Duodenal mucosa (tissue), 2 donors: ENCODE measurements around the gene FAM89A.

Experiments
- H3K27ac ChIP-seq: one replicate; pipeline ENCODE4 v1.7.0; 2013; ENCODE audit warnings: low read depth, low read length
- H3K27me3 ChIP-seq, 2 donors: one replicate each; pipeline ENCODE4 v1.7.0; 2013; ENCODE audit warnings: low read length in 2 of 2, control low read depth in 1 of 2; ENCODE audit not compliant: insufficient read depth in 2 of 2, control insufficient read depth in 1 of 2
- H3K36me3 ChIP-seq, 2 donors: one replicate each; pipeline ENCODE4 v1.7.0; 2013; ENCODE audit warnings: low read length in 2 of 2, control low read depth in 1 of 2; ENCODE audit not compliant: insufficient read depth in 2 of 2, control insufficient read depth in 1 of 2
- H3K4me1 ChIP-seq, 2 donors: one replicate each; pipeline ENCODE4 v1.7.0; 2013; ENCODE audit warnings: low read length in 2 of 2, control low read depth in 1 of 2; ENCODE audit not compliant: insufficient read depth in 2 of 2, control insufficient read depth in 1 of 2
- H3K4me3 ChIP-seq, 2 donors: one replicate each; pipeline ENCODE4 v1.7.0; 2013; ENCODE audit warnings: low read length in 2 of 2, low read depth in 1 of 2
- H3K9ac ChIP-seq, 2 donors: one replicate each; pipeline ENCODE4 v1.7.0; 2013; ENCODE audit warnings: low read length in 2 of 2, low read depth in 1 of 2
- H3K9me3 ChIP-seq, 2 donors: one replicate each; pipeline ENCODE4 v1.7.0; 2013; ENCODE audit warnings: low read length in 2 of 2, control low read depth in 1 of 2; ENCODE audit not compliant: control insufficient read depth in 1 of 2

Gene FAM89A

GRCh38 chr1:231072041-231072440 is 32.0 kb upstream of the FAM89A start:
- no peaks in the 10 kb centered on the region for H3K4me1 ChIP-seq
- H3K4me3 ChIP-seq: no peak overlapping the region
- no peaks in the 10 kb centered on the region for H3K9me3 ChIP-seq
- H3K9ac ChIP-seq: no peak overlapping the region
- no peak overlapping the region for H3K27ac ChIP-seq
- H3K27me3 ChIP-seq: no peaks in the 10 kb centered on the region
- no peaks in the 10 kb centered on the region for H3K36me3 ChIP-seq

DNA sequence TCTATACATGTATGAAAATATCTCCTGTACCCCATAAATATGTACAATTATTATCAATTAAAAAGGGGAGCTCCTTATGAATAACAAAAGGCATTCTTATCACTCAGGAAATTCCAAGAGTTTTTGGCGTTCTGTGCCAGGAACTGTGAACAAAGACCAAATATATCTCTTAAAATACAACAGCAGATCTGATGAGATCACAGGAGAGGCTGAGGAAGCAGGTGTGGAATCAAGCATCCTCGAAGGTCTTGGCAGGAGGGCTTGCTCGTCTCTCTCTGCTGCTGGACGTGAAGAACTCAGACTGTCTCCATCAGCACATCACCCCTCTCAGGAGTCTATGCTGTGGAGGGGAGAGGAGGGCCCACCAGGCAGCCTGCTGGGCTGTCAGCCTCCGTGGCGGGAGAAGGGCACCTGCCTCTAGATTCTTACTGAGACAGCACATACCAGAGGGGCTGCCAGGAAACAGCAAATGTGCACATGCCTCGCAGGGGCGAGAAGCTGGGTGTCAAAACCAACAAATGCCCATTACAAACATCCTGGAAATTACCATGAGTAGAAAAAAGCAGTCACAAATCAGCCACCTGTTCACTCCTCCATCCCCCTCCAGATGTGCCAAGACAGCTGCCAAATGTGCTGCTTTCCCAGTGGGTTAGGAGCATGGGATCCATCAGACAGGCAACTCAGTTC is 30.8 kb upstream of the FAM89A start:
- no peaks in the 10 kb centered on the region for H3K9me3 ChIP-seq
- no peak overlapping the region for H3K4me3 ChIP-seq
- H3K27me3 ChIP-seq: no peaks in the 10 kb centered on the region
- no peak overlapping the region for H3K27ac ChIP-seq
- no peaks in the 10 kb centered on the region for H3K4me1 ChIP-seq
- no peak overlapping the region for H3K9ac ChIP-seq
- H3K36me3 ChIP-seq: no peaks in the 10 kb centered on the region

DNA sequence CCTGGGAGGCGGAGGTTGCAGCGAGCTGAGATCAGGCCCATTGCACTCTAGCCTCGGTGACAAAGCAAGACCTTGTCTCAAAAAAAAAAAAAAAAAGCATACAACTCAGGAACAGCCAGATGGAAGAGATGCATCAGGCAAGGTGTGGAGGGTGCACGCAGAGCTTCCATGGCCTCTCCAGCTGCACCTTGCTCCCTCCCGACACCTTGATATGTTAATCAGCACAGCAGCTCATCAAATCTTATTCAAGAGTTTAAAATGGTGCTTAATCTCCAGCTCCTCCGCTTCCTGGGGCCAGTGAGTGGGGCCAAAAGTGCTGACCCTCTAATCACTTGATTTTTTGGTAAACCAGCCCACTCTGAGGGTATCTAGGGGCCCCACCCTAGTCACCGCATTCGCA is 29.3 kb upstream of the FAM89A start:
- Histone ChIP-seq H3K27ac (no peak overlapping the region), H3K9me3 (no peaks in the 10 kb centered on the region), H3K36me3 (no peaks in the 10 kb centered on the region), H3K4me1 (peaks cover 0 to 3% of the 10 kb centered on the region in 2 donors), H3K27me3 (no peaks in the 10 kb centered on the region), H3K4me3 (no peak overlapping the region), H3K9ac (no peak overlapping the region)

DNA sequence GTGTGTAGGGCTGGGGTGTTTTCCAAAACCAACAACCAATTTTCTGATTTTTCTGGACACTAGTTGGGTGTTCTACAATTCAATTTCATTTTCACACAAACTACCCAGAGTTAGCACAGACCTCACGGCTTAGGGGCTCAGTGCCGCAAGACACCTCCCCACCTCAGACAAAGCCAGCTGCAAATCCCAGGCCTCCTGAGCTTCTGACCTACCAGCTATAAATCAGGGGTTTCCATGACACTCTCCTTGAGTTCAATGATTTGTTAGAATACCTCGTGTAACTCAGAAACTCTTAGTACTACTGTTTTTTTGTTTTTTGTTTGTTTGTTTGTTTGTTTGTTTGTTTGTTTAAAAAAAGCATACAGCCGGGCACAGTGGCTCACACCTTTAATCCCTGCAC is 28.7 kb upstream of the FAM89A start:
- H3K9me3 ChIP-seq: no peaks in the 10 kb centered on the region
- no peaks in the 10 kb centered on the region for H3K27me3 ChIP-seq
- H3K4me3 ChIP-seq: no peak overlapping the region
- no peak overlapping the region for H3K27ac ChIP-seq
- H3K9ac ChIP-seq: no peak overlapping the region
- H3K36me3 ChIP-seq: no peaks in the 10 kb centered on the region
- peaks cover 0 to 3% of the 10 kb centered on the region in 2 donors for H3K4me1 ChIP-seq

DNA sequence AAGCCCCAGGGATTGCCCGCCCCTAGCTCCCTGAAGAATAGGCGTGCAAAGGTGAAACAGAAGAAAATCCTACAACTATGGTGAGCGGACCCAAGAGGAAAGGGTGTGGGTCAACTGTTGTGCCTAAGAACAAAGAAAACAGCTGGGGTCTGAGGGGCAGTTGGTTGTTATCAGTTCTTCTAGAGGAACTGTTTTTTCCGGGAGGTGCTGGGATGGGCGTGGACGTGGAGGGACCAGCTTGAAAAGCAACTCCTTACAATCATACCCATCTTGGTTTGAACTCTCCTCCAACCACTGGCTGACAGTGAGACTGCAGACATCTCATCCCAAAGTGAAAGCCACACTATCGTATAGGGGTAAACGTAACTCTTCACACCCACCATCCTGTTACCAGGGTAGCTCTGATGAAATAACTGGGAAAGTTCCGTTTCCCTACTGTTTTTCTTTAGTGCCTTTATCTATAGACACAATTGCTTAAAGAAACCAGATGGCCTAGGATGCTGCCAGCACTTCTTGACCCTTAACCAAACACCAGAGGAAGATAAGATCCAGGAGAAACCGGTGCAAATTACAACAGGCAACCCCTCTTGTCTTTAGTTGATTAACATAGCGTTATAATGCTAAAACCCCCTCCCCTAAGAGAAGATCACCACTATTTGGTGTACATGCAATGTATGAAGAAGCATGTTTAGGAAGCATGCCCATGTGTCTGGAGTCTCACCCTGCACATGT is 25.6 kb upstream of the FAM89A start:
- no peak overlapping the region for H3K4me3 ChIP-seq
- no peaks in the 10 kb centered on the region for H3K9me3 ChIP-seq
- no peak overlapping the region for H3K9ac ChIP-seq
- no peaks in the 10 kb centered on the region for H3K27me3 ChIP-seq
- H3K27ac ChIP-seq: no peak overlapping the region
- no peaks in the 10 kb centered on the region for H3K36me3 ChIP-seq
- H3K4me1 ChIP-seq: peaks cover 0 to 3% of the 10 kb centered on the region in 2 donors

GRCh38 chr1:231064418-231064817 is 24.4 kb upstream of the FAM89A start:
- Histone ChIP-seq H3K9me3 (no peaks in the 10 kb centered on the region), H3K27me3 (no peaks in the 10 kb centered on the region), H3K4me1 (peaks cover 0 to 3% of the 10 kb centered on the region in 2 donors), H3K4me3 (no peak overlapping the region), H3K9ac (no peak overlapping the region), H3K36me3 (no peaks in the 10 kb centered on the region), H3K27ac (no peak overlapping the region)

DNA sequence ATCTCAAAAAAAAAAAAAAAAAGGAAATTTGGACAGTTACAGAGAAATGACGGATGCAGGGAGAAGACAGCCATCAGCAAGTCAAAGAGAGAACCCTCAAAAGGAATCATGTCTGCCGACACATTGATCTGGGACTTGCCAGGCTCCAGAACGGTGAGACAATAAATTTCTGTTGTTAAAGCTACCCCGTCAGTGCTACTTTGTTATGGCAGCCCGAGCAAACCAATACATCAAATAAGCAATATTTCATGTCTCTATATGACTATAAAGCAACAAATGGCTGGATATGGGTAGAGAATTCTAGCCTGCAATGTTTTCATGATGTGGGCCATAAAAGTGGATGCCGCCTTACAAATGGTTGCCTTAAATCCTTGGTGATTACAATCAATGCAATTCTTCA is 23.3 kb upstream of the FAM89A start:
- H3K27me3 ChIP-seq: no peaks in the 10 kb centered on the region
- no peak overlapping the region for H3K9ac ChIP-seq
- H3K4me3 ChIP-seq: no peak overlapping the region
- H3K9me3 ChIP-seq: no peaks in the 10 kb centered on the region
- H3K36me3 ChIP-seq: no peaks in the 10 kb centered on the region
- H3K27ac ChIP-seq: no peak overlapping the region
- H3K4me1 ChIP-seq: peaks cover 0 to 3% of the 10 kb centered on the region in 2 donors

- H3K27me3 ChIP-seq: no peaks in the 10 kb centered on the region
- H3K4me1 ChIP-seq: peaks cover 0 to 3% of the 10 kb centered on the region in 2 donors
- no peak overlapping the region for H3K9ac ChIP-seq
- no peaks in the 10 kb centered on the region for H3K9me3 ChIP-seq
- H3K4me3 ChIP-seq: no peak overlapping the region
- H3K27ac ChIP-seq: no peak overlapping the region
- H3K36me3 ChIP-seq: no peaks in the 10 kb centered on the region
These were observed 22.6 kb upstream of the FAM89A start for GRCh38 chr1:231062500-231063270.

DNA sequence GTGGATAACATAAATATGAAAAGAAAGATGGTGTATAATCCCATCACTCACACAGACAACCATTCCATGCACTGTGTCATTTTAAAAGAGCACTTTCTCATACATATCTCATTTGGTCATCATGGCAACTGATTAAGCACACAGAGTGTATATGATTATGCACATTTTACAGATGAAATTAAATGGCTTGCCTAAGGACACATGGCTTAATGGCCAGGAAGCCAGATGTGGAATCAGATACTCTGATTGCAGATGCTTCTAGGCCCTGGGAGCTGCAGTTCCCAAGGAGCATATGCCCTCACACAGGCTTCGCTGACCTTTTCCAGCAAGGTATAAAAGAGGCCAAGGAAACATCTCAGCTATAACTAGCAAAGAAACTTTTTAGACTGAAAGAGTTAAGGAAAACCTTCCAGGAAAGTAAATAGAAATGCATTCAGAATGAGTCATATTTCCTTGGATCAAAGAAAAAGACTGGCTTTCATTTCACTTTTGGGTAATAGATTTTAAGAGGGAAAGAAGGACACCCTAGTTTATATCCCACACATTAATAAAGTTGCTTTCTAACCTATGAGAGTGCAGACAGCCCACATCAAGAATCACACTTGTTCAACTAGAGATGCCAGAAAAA is 19.6 kb upstream of the FAM89A start:
- no peaks in the 10 kb centered on the region for H3K9me3 ChIP-seq
- no peak overlapping the region for H3K9ac ChIP-seq
- no peak overlapping the region for H3K27ac ChIP-seq
- H3K4me3 ChIP-seq: no peak overlapping the region
- H3K36me3 ChIP-seq: no peaks in the 10 kb centered on the region
- H3K4me1 ChIP-seq: no peaks in the 10 kb centered on the region
- no peaks in the 10 kb centered on the region for H3K27me3 ChIP-seq
